GM19395 (cell line): ENCODE measurements around the gene MSMO1.

ENCODE experiments used
- ATAC-seq: cut with Tn5 transposase; IDR thresholded peaks from one replicate; pipeline ENCODE4 v1.9.1; 2021; ENCODE audit warnings: mild to moderate bottlenecking, moderate library complexity; ENCODE audit not compliant: unreplicated experiment

Gene MSMO1

GRCh38 chr4:165386328-165386727 lies 58.9 kb downstream of the MSMO1 start:
- ATAC-seq: no peak

- ATAC-seq: no peak
Observed at GRCh38 chr4:165388756-165389155, 61.3 kb downstream of the MSMO1 start.
